GM23248 (cell line): Measurements from ENCODE around the gene GMEB2.

Source experiments
- EZH2 ChIP-seq: fragments of 200-600 bp; sonication (generic); IDR thresholded peaks from 2 replicates; pipeline ENCODE4 v1.6.1; 2018; ENCODE audit warnings: antibody characterized with exemption, mild to moderate bottlenecking; ENCODE audit not compliant: insufficient read depth, poor library complexity, severe bottlenecking
- EZH2phosphoT487 ChIP-seq: fragments of 200-600 bp; sonication (generic); IDR thresholded peaks from 2 replicates; pipeline ENCODE4 v1.6.1; 2018; ENCODE audit warnings: antibody characterized with exemption, moderate library complexity, mild to moderate bottlenecking, low read depth; ENCODE audit not compliant: insufficient read depth

DNA sequence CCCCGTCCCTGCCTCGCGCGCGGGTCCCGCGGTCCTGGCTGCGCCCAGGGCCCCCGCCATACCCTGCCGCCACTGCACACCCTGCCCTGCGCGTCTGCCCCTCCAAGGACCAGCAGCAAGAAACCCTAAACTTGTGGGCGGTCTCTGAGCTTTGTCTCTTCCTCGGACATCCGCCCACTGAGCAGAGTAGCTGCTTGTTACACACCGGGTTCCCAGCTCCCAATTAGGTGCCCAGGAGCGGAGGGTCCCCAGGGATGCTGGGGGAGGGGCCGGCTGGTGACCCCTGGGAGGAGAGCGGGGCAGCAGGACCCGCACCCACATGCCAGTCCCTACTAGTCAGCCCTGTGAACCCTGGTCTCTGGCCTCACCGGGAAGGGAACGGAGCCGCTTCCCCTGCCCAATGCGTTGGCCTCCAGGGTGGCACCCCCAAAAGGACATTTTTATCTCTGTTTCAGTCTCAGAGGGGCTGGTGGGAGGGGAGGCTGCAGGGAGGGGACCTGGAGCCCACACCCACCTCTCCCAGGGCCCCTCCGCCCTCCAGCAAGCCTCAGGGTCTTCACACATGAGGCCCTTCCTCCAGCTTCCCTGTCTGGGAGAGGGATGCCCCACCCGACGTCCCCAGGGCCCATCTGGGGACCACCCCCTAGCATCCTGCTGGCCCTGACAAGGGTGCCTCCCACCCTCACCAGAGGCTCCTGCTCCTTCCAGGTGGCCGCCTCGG, 15.8 kb upstream of the GMEB2 start:
- TF ChIP-seq EZH2 (no peak), EZH2phosphoT487 (no peak)
